Epithelial cell of proximal tubule (primary cell): ENCODE results near the gene ECHDC1. TPM values are rescaled to one million over a fixed set of nuclear protein-coding genes. Genes with fewer than 3 reads are reported as not detected.
A peak's percentile ranks its signal among the peaks of the same experiment; 100 is the strongest.

Source experiments
- DNase-seq: peaks from one replicate; pipeline ENCODE4 v3.0.0-alpha.2; 2011; ENCODE audit warnings: low read depth
- H3K4me3 ChIP-seq: 2 replicates; pipeline ENCODE4 v1.5.1; 2011; ENCODE audit warnings: low read depth, mild to moderate bottlenecking, low read length
- total RNA-seq: library from RNA; depleted of rRNA; stranded (reverse); fragments of >200 nt; gene quantifications from 2 replicates; pipeline ENCODE4 v1.2.3, GENCODE V29; 2015
- TF ChIP-seq, protein P1 (sequence below): conservative IDR thresholded peaks from 2 replicates; pipeline ENCODE4 v1.5.1; 2012; ENCODE audit warnings: low read depth, mild to moderate bottlenecking, low read length

ECHDC1 gene
- total RNA-seq, 1 donor from 2014 or later, result 47.9 TPM

- TF ChIP-seq, protein P1, sequence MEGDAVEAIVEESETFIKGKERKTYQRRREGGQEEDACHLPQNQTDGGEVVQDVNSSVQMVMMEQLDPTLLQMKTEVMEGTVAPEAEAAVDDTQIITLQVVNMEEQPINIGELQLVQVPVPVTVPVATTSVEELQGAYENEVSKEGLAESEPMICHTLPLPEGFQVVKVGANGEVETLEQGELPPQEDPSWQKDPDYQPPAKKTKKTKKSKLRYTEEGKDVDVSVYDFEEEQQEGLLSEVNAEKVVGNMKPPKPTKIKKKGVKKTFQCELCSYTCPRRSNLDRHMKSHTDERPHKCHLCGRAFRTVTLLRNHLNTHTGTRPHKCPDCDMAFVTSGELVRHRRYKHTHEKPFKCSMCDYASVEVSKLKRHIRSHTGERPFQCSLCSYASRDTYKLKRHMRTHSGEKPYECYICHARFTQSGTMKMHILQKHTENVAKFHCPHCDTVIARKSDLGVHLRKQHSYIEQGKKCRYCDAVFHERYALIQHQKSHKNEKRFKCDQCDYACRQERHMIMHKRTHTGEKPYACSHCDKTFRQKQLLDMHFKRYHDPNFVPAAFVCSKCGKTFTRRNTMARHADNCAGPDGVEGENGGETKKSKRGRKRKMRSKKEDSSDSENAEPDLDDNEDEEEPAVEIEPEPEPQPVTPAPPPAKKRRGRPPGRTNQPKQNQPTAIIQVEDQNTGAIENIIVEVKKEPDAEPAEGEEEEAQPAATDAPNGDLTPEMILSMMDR, result no peak
- no peak for DNase-seq
- H3K4me3 ChIP-seq, result no peak overlapping the region
Observed at GRCh38 chr6:127272576-127272975, 70.8 kb downstream of the ECHDC1 start.

DNA sequence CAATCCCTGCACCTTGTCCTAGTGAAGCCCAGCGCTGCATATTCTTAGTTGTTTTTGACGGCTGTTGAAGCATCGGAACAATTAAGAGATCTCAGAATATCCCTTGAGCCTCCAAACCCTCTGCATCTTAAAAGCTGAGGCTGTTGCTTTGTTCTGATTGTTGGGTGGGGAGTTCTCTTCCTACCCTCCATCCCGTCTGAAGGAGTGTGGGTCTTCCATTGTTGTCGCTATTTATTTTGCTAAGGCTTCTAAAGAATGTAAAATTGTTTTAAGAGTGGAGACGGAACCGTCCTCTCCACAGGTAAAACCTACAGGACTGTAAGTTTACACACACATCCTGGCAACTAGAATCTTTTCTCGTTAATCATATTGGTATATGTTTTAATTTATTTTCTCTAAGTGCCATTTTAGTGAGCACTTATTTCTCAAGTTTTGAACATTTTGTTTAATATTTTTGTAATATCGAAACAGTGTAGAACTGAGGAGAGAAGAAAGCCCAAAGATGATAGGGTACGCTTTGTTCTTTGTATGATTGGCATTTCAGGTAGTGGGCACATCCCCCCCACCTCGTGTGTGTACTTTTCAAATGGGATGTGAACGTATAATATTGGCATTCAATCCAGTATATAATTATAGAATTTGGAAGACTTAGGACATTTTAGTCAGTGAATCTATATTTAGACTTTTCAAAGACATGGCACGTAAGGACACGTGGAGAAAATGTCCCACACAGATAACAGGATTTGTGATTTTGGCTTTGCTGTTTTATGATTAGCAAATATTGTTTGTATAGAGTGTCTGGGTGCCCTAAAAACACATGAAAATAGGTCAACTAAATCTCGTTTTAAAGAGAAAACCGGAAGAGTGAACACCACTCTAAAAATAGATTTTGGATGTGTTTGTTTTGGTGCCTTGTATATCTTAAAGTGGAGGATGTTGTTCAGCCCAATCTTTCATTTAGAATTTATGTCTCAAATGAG lies 75.5 kb downstream of the ECHDC1 start:
- DNase-seq, result no peak
- peak overlapping the region; percentile 84 for H3K4me3 ChIP-seq
- TF ChIP-seq, protein P1, result no peak

DNA sequence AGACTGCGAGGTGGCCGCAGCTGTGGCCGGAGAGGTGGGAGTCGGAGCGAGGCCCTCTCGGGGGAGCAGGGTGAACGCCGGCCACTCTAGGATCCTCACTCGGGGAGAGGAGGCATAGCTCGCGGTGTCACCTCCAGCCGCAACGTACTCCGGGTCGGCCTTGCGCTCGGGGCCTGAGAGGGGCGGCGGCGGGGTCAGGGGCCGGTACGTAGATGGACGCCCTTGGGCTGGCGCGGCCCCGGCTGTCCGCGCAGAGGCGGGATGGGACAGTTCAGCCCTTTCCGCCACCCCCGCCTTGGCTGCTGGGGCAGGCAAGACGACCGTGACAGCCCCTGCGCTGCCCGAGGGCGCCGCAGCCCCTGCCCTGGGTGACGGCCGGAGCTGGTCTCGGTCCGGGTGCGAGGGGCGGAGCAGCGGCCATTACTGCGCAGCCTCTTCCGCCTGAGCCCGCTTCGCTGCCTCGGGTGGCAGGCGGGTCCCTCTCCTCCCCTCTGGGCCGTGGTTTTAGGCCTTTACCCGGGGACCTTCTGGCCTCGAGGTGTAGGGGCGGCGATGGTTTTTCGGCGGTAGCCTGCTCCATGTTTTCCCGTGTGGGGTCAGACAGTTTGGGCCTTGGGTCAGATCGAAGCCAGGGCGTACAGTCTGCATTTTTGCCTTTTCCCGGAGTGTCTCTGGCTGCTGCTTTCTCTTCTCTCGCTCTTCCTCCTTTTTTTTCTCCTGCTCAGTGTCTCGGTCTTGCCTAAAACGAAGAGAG lies 76.3 kb downstream of the ECHDC1 start:
- TF ChIP-seq, protein P1, result no peak
- DNase-seq, result no peak
- peak overlapping the region; percentile 84 for H3K4me3 ChIP-seq

DNA sequence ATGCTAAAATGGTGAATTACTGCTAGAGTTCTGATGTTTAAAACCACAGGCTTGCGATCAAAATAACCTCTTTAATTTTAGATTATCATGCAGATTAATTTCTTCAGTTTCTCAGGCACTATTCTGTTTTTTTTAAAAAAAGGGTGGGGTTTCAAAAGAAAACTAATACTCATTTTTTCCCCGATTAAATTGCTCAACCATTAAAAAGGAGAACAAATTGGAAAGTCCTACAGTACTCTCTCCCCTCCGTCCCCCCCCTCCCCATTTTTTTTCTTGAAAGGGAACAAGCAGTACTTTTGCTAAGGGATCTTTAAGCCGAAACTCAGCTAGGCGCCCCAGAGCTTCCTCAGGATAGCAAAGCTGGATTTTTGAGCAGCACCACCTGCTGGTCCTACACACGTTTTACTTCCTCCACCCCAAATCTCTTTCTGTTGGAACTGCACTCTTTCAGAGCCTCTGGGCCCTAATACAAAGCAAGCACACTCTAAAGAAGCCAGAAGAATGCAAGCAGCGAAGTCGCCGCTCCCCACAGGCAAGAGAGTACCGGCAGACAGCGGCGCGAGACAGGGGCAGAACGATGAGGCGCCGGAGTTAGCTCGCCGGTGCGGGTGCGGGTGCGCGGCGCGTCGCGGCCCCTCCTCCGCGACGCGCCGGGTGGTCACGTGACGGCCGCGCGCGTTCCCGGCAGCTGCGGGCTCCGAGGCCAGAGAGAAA lies 77.1 kb downstream of the ECHDC1 start, which contains the start of gene RNF146:
TSS of gene RNF146 (plus strand) at position 687 of the 714 bp plus-strand sequence. CDS start 13,475 bp downstream, outside the sequence.
- TF ChIP-seq, protein P1, result peak; percentile 82
- H3K4me3 ChIP-seq, result peak within 1 kb of the TSS; percentile 84
- peak; percentile 53 for DNase-seq

- H3K4me3 ChIP-seq, result no peak overlapping the region
- no peak for DNase-seq
- TF ChIP-seq, protein P1, result no peak
Observed at GRCh38 chr6:127263481-127263880, 79.9 kb downstream of the ECHDC1 start.

GRCh38 chr6:127262896-127263295 lies 80.5 kb downstream of the ECHDC1 start:
- TF ChIP-seq, protein P1, result no peak
- DNase-seq, result no peak
- H3K4me3 ChIP-seq, result no peak overlapping the region
